MG63 (cell line): ENCODE measurements around the gene FBN1. TPM values are rescaled to one million over a fixed set of nuclear protein-coding genes. Genes with fewer than 3 reads are reported as not detected.

Experiments used
- total RNA-seq: library from RNA; depleted of rRNA; stranded (reverse); fragments of >200 nt; shearing (Covaris generic); gene quantifications from 2 replicates; pipeline ENCODE4 v1.2.3, GENCODE V29; 2014; ENCODE audit warnings: low replicate concordance; rRNA removed

FBN1 gene
- total RNA-seq, 1 experiment from 2014 or later = 179 TPM

Other genes starting within 250 kb of the FBN1 start
- gene CEP152, start 165.4 kb upstream of the FBN1 start, total RNA-seq = 2.3 and 7.4 TPM in 2 replicates
- 221 and 272 TPM in 2 replicates for gene EID1, start 232.4 kb upstream of the FBN1 start, total RNA-seq